Loucy (cell line): ENCODE results near the gene PNPLA1.

Experiments used
- H2AFZ ChIP-seq: fragments of 200-600 bp; sonication (generic); 2 replicates; pipeline ENCODE4 v1.6.0; 2016; ENCODE audit warnings: antibody characterized with exemption, mild to moderate bottlenecking, low read length, moderate library complexity
- H3F3A ChIP-seq: fragments of 200-600 bp; 2 replicates; pipeline ENCODE4 v1.6.0; 2016; ENCODE audit warnings: antibody characterized with exemption, low read depth, mild to moderate bottlenecking
- H3K27me3 ChIP-seq: fragments of 200-600 bp; sonication (generic); 2 replicates; pipeline ENCODE4 v1.6.1; 2014; ENCODE audit warnings: low read length, mild to moderate bottlenecking; ENCODE audit not compliant: insufficient read depth, poor library complexity, severe bottlenecking
- H3K36me3 ChIP-seq: fragments of 200-600 bp; sonication (generic); 2 replicates; pipeline ENCODE4 v1.6.1; 2016; ENCODE audit warnings: low read length; ENCODE audit not compliant: insufficient read depth
- H3K4me1 ChIP-seq: fragments of 200-600 bp; sonication (generic); 2 replicates; pipeline ENCODE4 v1.5.1; 2014; ENCODE audit warnings: low read length, mild to moderate bottlenecking; ENCODE audit not compliant: insufficient read depth, poor library complexity, severe bottlenecking
- H3K4me2 ChIP-seq: fragments of 200-600 bp; sonication (generic); 2 replicates; pipeline ENCODE4 v1.6.0; 2014; ENCODE audit warnings: antibody characterized with exemption, low read length, low read depth, mild to moderate bottlenecking; ENCODE audit not compliant: poor library complexity, severe bottlenecking
- H3K4me3 ChIP-seq: fragments of 200-600 bp; sonication (generic); 2 replicates; pipeline ENCODE4 v1.5.1; 2014; ENCODE audit warnings: low read length, mild to moderate bottlenecking, mixed read lengths; ENCODE audit not compliant: poor library complexity, severe bottlenecking
- H3K79me2 ChIP-seq: fragments of 200-600 bp; sonication (generic); 2 replicates; pipeline ENCODE4 v1.6.1; 2014; ENCODE audit warnings: low read length; ENCODE audit not compliant: insufficient read depth
- H3K9ac ChIP-seq: fragments of 200-600 bp; sonication (generic); 2 replicates; pipeline ENCODE4 v1.6.0; 2014; ENCODE audit warnings: mild to moderate bottlenecking, low read depth, low read length, moderate library complexity; ENCODE audit not compliant: poor library complexity, severe bottlenecking
- H3K9me2 ChIP-seq: fragments of 200-600 bp; sonication (generic); replicated peaks from 2 replicates; pipeline ENCODE4 v1.6.1; 2016; ENCODE audit warnings: low read depth, low read length, mixed read lengths
- H3K9me3 ChIP-seq: fragments of 200-600 bp; sonication (generic); 2 replicates; pipeline ENCODE4 v1.6.1; 2014; ENCODE audit warnings: mild to moderate bottlenecking, antibody characterized with exemption, low read length, low read depth; ENCODE audit not compliant: insufficient read depth
- H4K20me1 ChIP-seq: fragments of 200-600 bp; sonication (generic); 2 replicates; pipeline ENCODE4 v1.6.0; 2014; ENCODE audit warnings: antibody characterized with exemption, low read length, mild to moderate bottlenecking; ENCODE audit not compliant: insufficient read depth, poor library complexity, severe bottlenecking
- CTCF ChIP-seq: fragments of 200-600 bp; sonication (generic); conservative IDR thresholded peaks from 2 replicates; pipeline ENCODE4 v1.5.1; 2014; ENCODE audit warnings: mild to moderate bottlenecking, antibody characterized with exemption, low read length
- EZH2phosphoT487 ChIP-seq: fragments of 200-600 bp; IDR thresholded peaks from 2 replicates; pipeline ENCODE4 v1.6.1; 2018; ENCODE audit warnings: antibody characterized with exemption, mild to moderate bottlenecking, moderate library complexity, borderline replicate concordance

PNPLA1 gene

GRCh38 chr6:36322591-36322990, 52.7 kb downstream of the PNPLA1 start:
- H3K9ac ChIP-seq, result no peak overlapping the region

DNA sequence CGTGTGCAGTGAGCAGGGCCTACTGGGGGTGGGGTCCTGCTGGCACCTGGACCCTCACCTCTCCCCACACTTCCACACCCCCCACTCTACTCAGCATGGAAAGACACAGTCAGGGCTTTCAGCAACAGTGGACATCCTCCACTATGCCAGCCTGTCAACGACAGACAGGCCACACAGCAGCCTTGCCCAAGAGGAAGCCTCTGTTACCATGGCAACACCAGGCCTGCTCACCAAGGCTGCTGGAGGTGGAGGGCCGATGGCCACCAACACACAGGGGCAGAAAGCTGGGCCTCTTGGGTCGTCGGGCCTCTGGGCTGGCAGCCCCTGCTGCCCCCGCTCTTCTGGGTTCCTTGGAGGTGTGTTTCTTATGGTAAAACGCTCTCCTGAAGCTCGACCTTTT, 53.2 kb downstream of the PNPLA1 start:
- no peak for TF ChIP-seq CTCF
- no peak for TF ChIP-seq EZH2phosphoT487
- H3K4me2 ChIP-seq, result no peak overlapping the region
- H2AFZ ChIP-seq, result no peak overlapping the region
- H3K79me2 ChIP-seq, result no peaks in the 10 kb centered on the region
- H3F3A ChIP-seq, result no peaks in the 10 kb centered on the region
- no peaks in the 10 kb centered on the region for H3K36me3 ChIP-seq
- no peaks in the 10 kb centered on the region for H3K9me2 ChIP-seq
- H3K9me3 ChIP-seq, result no peaks in the 10 kb centered on the region
- H3K4me1 ChIP-seq, result no peaks in the 10 kb centered on the region
- no peak overlapping the region for H3K9ac ChIP-seq
- H4K20me1 ChIP-seq, result no peaks in the 10 kb centered on the region
- no peak overlapping the region for H3K4me3 ChIP-seq
- H3K27me3 ChIP-seq, result no peaks in the 10 kb centered on the region

More at GRCh38 chr6:36322591-36322990, 52.7 kb downstream of the PNPLA1 start:
- H3K9me2 ChIP-seq, result no peaks in the 10 kb centered on the region
- H3K4me1 ChIP-seq, result no peaks in the 10 kb centered on the region
- no peaks in the 10 kb centered on the region for H3K9me3 ChIP-seq
- H3K4me3 ChIP-seq, result no peak overlapping the region
- no peaks in the 10 kb centered on the region for H3K79me2 ChIP-seq
- no peak overlapping the region for H2AFZ ChIP-seq
- H3K36me3 ChIP-seq, result no peaks in the 10 kb centered on the region
- no peaks in the 10 kb centered on the region for H4K20me1 ChIP-seq
- H3F3A ChIP-seq, result no peaks in the 10 kb centered on the region
- no peaks in the 10 kb centered on the region for H3K27me3 ChIP-seq
- TF ChIP-seq EZH2phosphoT487 (no peak), CTCF (no peak)
- H3K4me2 ChIP-seq, result no peak overlapping the region

GRCh38 chr6:36324191-36324590, 54.3 kb downstream of the PNPLA1 start:
- TF ChIP-seq CTCF (no peak), EZH2phosphoT487 (no peak)
- Histone ChIP-seq H3K79me2 (no peaks in the 10 kb centered on the region), H3K9me3 (no peaks in the 10 kb centered on the region), H3K4me2 (no peak overlapping the region), H3K9ac (no peak overlapping the region), H3K36me3 (no peaks in the 10 kb centered on the region), H3K4me3 (no peak overlapping the region), H2AFZ (no peak overlapping the region), H3K27me3 (no peaks in the 10 kb centered on the region), H3K9me2 (no peaks in the 10 kb centered on the region), H3K4me1 (no peaks in the 10 kb centered on the region), H3F3A (no peaks in the 10 kb centered on the region), H4K20me1 (no peaks in the 10 kb centered on the region)
